ENCODE results near the gene R3HDM4.

R3HDM4 gene

GRCh38 chr19:947090-947706 lies 34.2 kb upstream of the R3HDM4 start:
- DNase-seq (ENCODE audit: low spot score) = no peak

GRCh38 chr19:945401-946252 lies 32.6 kb upstream of the R3HDM4 start:
- no peak for DNase-seq (ENCODE audit: low spot score)

DNA sequence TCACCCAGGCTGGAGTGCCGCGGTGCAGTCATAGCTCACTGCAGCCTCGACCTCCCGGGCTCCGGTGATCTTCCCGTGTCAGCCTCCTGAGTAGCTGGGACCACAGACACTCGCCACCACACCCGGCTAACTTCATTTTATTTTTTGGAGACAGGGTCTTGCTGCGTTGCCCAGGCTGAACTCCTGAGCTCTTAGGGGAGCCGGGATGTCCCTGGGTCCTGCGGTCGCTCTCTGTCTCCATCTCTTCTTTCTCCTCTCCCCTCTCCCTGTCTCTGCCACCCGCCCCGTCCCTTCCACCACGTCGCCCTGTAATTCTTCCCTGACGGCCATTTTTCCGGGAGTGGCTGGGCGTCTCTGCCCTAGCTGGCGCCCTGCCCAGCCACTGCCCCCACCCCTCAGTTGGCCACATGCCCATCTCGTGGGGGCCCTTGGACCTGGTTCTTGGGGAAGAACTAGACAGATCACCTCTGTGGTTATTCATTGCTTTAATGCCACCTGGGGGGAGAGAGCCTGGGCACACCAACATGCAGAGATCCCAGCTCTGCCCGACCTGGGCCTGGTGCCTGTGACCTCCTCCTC lies 31.7 kb upstream of the R3HDM4 start:
- DNase-seq (ENCODE audit: low spot score) = no peak

GRCh38 chr19:944171-944567 lies 31.1 kb upstream of the R3HDM4 start:
- DNase-seq (ENCODE audit: low spot score) = no peak

GRCh38 chr19:943551-944170 lies 30.6 kb upstream of the R3HDM4 start:
- DNase-seq (ENCODE audit: low spot score) = no peak

DNA sequence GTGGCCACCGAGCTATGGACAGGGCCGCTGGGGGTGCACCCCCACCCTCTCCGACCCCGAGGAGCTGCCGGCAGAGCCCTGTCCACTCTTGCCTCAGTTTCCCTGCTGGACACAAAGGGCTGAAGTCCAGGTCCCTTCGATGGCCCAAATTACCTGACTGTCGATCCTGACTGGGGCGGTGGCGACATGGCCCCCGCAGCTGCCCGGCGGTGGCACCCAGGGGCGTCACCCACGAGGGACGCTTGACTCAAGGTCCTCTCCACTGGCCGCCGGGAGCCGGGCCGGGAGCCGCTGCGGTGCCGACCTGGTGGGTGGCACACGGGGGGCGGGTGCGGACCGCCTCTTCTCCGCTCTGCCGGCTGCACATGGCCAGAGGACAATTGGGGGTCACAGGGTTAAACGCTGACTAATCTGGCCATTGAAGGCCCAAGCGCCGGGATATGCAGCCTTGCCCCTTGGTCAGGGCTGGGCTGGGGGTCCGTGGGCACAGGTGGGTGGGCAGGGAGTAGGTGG lies 29.2 kb upstream of the R3HDM4 start:
- DNase-seq (ENCODE audit: low spot score) = no peak

DNA sequence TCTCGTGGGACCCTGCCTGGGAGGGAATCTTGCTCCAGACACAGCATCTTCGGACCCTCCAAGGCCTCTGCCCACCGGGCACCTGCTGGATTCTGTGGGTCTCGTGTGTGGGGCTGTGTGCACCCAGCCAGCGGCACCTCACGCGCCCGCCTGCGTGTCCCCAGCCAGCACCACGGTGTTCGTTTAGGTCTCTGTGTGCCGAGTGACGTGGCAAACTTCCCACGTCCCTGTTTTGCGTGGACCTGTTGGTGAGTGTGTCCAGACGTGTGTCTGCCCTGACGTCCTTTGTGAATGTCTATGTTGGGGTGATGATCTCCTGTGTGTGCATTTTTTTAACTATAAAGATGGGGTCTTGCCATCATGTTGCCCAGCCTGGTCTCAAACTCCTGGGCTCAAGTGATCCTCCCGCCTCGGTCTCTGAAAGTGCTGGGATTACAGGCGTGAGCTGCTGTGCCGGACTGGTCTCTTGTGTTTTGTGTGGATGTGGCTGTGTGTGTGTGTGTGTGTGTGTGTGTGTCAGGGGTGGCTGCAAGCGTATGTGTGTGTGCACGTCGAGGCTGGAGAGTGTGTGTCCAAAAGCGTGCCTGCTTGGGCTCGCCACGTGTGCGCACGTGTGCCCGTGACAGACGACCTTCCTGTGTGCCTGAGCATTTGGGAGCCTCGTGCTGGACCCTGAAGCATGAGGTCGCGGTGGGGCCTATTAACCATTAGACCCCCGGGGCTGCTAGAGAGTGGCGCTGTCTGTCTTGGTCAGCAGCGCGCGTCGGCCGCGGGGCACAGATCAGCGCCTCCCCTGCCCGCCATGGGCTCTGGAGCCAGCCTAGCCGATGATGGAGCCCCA lies 28.5 kb upstream of the R3HDM4 start:
- no peak for DNase-seq (ENCODE audit: low spot score)

- peak; percentile 75 for DNase-seq (ENCODE audit: low spot score)
Observed at GRCh38 chr19:940591-941291, 27.7 kb upstream of the R3HDM4 start.

- DNase-seq (ENCODE audit: low spot score) = no peak
Observed at GRCh38 chr19:939922-940321, 26.9 kb upstream of the R3HDM4 start.

DNA sequence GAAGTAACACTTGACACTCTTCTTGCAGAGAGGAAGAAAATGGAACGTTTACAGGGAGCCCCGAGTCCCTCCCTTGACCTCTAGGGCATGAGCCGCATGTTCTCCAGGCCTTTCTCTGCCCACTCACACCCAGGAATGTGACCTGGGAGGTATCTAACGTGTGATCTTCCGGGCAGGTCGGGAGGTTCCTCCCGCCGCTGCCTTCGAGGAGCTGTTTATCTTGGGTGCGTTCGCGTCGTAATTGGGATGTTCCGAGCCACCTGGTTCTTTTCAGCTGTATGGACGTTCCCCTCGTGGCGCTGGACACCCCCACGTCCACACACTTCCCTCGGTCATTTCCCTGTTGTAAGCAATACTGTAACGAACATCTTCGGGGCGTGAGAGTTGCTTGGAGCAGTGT lies 26.4 kb upstream of the R3HDM4 start:
- no peak for DNase-seq (ENCODE audit: low spot score)

- no peak for DNase-seq (ENCODE audit: low spot score)
Observed at GRCh38 chr19:938233-938923, 25.4 kb upstream of the R3HDM4 start.

DNA sequence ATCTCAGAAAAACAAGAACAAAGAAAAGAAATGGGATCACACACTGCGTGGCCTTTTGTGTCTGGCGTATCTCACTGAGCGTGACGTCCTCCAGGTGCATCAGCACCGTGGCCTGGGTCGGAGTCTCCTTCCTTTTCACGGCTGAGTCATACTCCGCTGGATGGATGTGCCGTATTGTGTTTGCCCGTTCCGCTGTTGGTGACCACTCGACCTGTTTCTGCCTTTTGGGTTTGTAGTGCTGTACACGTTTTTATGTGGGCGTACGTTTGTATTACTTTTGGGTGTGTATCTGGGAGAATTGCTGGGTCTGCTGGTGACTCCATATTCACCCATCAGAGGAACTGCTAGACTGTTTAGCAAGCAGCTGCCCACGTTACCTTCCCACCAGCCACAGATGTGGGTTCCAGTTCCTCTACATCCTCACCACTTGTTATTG lies 24.3 kb upstream of the R3HDM4 start:
- DNase-seq (ENCODE audit: low spot score) = no peak

DNA sequence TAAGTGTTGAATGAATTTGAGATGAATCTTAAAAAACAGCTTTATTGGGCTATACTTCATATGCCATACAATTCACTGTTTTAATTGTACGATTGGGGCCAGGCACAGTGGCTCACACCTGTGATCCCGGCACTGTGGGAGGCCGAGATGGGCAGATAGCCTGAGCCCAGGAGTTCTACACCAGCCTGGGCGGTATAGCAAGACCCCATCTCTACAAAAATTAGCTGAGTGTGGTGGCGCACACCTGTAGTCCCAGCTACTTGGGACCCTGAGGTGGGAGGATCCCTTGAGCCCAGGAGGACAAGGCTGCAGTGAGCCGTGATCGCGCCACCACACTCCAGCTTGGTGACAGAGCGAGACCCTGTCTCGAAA lies 23.1 kb upstream of the R3HDM4 start:
- DNase-seq (ENCODE audit: low spot score) = no peak

GRCh38 chr19:934865-935479 lies 22.0 kb upstream of the R3HDM4 start:
- DNase-seq (ENCODE audit: low spot score) = no peak

DNA sequence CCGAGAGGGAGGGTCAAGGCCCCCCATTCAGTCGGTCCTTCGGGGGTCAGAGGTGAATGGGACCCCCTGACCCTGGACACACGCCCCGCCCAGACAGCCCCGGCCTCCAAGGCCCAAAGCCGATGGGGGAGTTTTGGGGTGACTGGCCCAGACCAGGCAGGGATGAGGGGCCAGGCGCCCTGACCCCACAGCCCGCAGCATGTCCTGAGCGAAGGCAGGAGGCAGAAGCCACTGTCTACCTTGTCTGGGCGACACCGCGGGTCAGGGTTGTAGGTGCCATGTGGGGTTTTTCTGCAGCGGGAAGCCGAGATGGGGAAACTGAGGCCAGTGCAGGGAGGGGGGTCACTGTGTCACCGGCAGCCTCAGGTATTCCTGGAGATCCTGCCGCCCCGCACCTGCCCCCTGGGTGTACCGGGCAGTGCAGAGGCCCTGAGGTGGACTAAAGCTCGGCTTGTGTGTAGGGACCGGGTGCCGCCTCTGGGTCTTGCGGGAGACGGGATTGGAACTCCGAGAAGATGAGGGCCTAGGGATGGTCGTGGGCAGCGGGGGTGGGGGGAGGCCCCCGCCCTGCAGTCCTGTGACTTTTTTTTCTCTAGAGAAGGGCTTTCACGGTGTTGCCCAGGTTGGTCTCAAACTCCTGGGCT lies 21.3 kb upstream of the R3HDM4 start:
- no peak for DNase-seq (ENCODE audit: low spot score)

DNA sequence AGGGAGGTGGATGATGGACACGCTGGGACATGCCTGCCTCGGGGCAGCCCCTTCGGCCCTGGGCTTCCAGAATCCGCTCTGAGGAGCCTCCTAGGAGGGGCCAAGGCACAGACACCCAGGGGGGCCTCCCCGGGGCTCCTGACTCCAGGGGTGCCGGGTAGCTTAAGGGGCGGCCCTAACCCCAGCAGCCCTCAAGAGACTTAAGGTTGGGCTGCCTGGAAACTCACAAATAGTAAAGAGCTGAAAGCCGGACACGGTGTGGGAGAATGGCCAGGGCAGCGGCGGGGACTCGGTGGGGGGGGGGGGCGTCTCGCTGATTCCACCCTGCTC lies 20.5 kb upstream of the R3HDM4 start:
- DNase-seq (ENCODE audit: low spot score) = no peak

GRCh38 chr19:932648-933552 lies 19.9 kb upstream of the R3HDM4 start:
- DNase-seq (ENCODE audit: low spot score) = no peak

DNA sequence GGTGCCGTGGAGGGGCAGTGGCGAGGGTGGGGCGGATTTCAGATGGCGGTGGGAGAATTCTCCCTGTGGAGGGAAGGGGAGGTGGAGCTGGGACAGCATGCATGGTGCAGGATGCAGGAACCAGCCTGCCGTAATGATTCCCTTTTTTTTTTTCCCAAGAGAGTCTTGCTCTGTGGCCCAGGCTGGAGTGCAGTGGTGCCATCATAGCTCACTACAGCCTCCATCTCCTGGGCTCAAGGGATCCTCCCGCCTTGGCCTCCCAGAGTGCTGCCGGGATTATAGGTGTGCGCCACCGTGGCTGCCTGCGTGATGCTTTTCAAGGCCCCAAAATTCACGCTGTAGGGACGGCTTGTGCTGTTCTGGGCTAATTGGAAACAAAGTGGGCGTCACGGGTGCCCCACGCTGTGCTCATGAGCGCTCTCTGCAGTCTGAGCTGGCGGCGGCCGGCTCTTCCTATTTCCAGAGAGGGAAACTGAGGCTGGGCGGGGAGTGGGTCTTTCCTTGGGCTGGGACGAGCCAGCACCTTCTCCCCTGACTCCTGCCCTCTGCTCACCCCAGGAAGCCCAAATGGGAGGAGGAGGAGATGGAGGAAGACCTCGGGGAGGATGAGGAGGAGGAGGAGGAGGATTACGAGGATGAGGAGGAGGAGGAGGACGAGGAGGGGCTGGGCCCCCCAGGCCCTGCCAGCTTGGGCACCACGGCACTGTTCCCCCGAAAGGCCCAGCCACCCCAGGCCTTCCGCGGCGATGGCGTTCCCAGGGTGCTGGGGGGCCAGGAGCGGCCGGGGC lies 19.0 kb upstream of the R3HDM4 start:
- no peak for DNase-seq (ENCODE audit: low spot score)

All from D341Med (cell line).